ENCODE data around the gene RALGPS1.

The RALGPS1 gene

DNA sequence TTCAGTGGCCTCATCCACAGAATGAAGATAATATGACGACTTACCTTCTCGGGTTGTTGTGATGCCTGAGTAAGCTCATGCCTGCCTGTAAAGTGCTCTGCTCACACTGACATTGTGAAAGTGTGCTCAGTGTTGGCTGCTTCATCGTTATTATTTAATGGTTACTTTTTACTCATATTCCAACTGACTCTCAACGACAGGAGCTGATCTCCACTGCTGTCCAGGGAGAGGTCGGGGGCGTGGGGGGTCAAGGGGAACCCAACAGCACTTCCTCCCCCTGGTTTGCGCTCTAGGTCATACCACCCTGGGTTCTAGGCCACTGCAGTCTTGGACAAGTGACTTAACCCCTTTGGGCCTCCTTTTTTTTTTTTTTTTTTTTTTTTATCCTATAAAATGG lies 260.7 kb downstream of the RALGPS1 start:
- Histone ChIP-seq H3K4me2 (ENCODE audit: low read length) (no peak overlapping the region), H3K4me1 (ENCODE audit: control insufficient read depth, low read length) (peaks cover 4% of the 10 kb centered on the region; the same call in 1 of the 2 replicates), H3K79me2 (ENCODE audit: control insufficient read depth, low read length) (no peaks in the 10 kb centered on the region)

GRCh38 chr9:127175764-127176163 lies 261.2 kb downstream of the RALGPS1 start:
- no peaks in the 10 kb centered on the region for H3K79me2 ChIP-seq (ENCODE audit: control insufficient read depth, low read length)

More for the DNA sequence above, 260.7 kb downstream of the RALGPS1 start:
- Histone ChIP-seq H4K20me1 (ENCODE audit: control insufficient read depth, insufficient read depth, low read depth, low read length) (no peaks in the 10 kb centered on the region), H3K9me2 (replicated peaks; ENCODE audit: control insufficient read depth, low read length) (no peaks in the 10 kb centered on the region), H3F3A (ENCODE audit: control insufficient read depth, insufficient read depth) (no peaks in the 10 kb centered on the region), H3K27me3 (ENCODE audit: control insufficient read depth, low read length) (no peaks in the 10 kb centered on the region), H3K27ac (ENCODE audit: low read depth, low read length) (no peak overlapping the region), H3K36me3 (ENCODE audit: control insufficient read depth, low read length) (no peaks in the 10 kb centered on the region), H3K9me3 (ENCODE audit: control insufficient read depth, insufficient read depth, low read length) (no peaks in the 10 kb centered on the region), H3K4me3 (ENCODE audit: low read length) (no peak overlapping the region)
- no peak for TF ChIP-seq EZH2phosphoT487 (IDR thresholded peaks at IDR 0.05; ENCODE audit: borderline replicate concordance, low read length)
- TF ChIP-seq, protein P1, sequence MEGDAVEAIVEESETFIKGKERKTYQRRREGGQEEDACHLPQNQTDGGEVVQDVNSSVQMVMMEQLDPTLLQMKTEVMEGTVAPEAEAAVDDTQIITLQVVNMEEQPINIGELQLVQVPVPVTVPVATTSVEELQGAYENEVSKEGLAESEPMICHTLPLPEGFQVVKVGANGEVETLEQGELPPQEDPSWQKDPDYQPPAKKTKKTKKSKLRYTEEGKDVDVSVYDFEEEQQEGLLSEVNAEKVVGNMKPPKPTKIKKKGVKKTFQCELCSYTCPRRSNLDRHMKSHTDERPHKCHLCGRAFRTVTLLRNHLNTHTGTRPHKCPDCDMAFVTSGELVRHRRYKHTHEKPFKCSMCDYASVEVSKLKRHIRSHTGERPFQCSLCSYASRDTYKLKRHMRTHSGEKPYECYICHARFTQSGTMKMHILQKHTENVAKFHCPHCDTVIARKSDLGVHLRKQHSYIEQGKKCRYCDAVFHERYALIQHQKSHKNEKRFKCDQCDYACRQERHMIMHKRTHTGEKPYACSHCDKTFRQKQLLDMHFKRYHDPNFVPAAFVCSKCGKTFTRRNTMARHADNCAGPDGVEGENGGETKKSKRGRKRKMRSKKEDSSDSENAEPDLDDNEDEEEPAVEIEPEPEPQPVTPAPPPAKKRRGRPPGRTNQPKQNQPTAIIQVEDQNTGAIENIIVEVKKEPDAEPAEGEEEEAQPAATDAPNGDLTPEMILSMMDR (IDR thresholded peaks at IDR 0.05; ENCODE audit: low read depth, low read length, poor library complexity, severe bottlenecking), result no peak

GRCh38 chr9:127176631-127177030 lies 262.0 kb downstream of the RALGPS1 start:
- H3K27ac ChIP-seq (ENCODE audit: low read depth, low read length), result no peak overlapping the region
- H3K4me2 ChIP-seq (ENCODE audit: low read length), result no peak overlapping the region
- H3K9me3 ChIP-seq (ENCODE audit: control insufficient read depth, insufficient read depth, low read length), result no peaks in the 10 kb centered on the region
- no peaks in the 10 kb centered on the region for H3K36me3 ChIP-seq (ENCODE audit: control insufficient read depth, low read length)
- H3F3A ChIP-seq (ENCODE audit: control insufficient read depth, insufficient read depth), result no peaks in the 10 kb centered on the region
- H3K4me1 ChIP-seq (ENCODE audit: control insufficient read depth, low read length), result no peaks in the 10 kb centered on the region
- TF ChIP-seq, protein P1 (IDR thresholded peaks at IDR 0.05; ENCODE audit: low read depth, low read length, poor library complexity, severe bottlenecking), result no peak
- no peak for TF ChIP-seq EZH2phosphoT487 (IDR thresholded peaks at IDR 0.05; ENCODE audit: borderline replicate concordance, low read length)
- H3K4me3 ChIP-seq (ENCODE audit: low read length), result no peak overlapping the region
- H3K9me2 ChIP-seq (replicated peaks; ENCODE audit: control insufficient read depth, low read length), result no peaks in the 10 kb centered on the region
- no peaks in the 10 kb centered on the region for H3K27me3 ChIP-seq (ENCODE audit: control insufficient read depth, low read length)
- H3K79me2 ChIP-seq (ENCODE audit: control insufficient read depth, low read length), result no peaks in the 10 kb centered on the region
- H4K20me1 ChIP-seq (ENCODE audit: control insufficient read depth, insufficient read depth, low read depth, low read length), result no peaks in the 10 kb centered on the region

More at GRCh38 chr9:127175764-127176163, 261.2 kb downstream of the RALGPS1 start:
- Histone ChIP-seq H3K4me3 (ENCODE audit: low read length) (no peak overlapping the region), H3K27me3 (ENCODE audit: control insufficient read depth, low read length) (no peaks in the 10 kb centered on the region), H4K20me1 (ENCODE audit: control insufficient read depth, insufficient read depth, low read depth, low read length) (no peaks in the 10 kb centered on the region), H3K9me3 (ENCODE audit: control insufficient read depth, insufficient read depth, low read length) (no peaks in the 10 kb centered on the region), H3K4me1 (ENCODE audit: control insufficient read depth, low read length) (peaks cover under 1% of the 10 kb centered on the region; the same call in 1 of the 2 replicates), H3K4me2 (ENCODE audit: low read length) (no peak overlapping the region), H3K36me3 (ENCODE audit: control insufficient read depth, low read length) (no peaks in the 10 kb centered on the region), H3F3A (ENCODE audit: control insufficient read depth, insufficient read depth) (no peaks in the 10 kb centered on the region), H3K27ac (ENCODE audit: low read depth, low read length) (no peak overlapping the region), H3K9me2 (replicated peaks; ENCODE audit: control insufficient read depth, low read length) (no peaks in the 10 kb centered on the region)
- TF ChIP-seq EZH2phosphoT487 (IDR thresholded peaks at IDR 0.05; ENCODE audit: borderline replicate concordance, low read length), result no peak
- TF ChIP-seq, protein P1 (IDR thresholded peaks at IDR 0.05; ENCODE audit: low read depth, low read length, poor library complexity, severe bottlenecking), result no peak

Measured in DOHH2 (cell line).